ENCODE measurements around the gene CDHR3. TPM values are rescaled to one million over a fixed set of nuclear protein-coding genes. Genes with fewer than 3 reads are reported as not detected.

Gene CDHR3
- total and polyA plus RNA-seq, 10 of the 15 experiments (the other 5 are each of a cell fraction or from before 2014, with no cell fraction given) = 0.06 to 0.11 TPM; not detected in 8

DNA sequence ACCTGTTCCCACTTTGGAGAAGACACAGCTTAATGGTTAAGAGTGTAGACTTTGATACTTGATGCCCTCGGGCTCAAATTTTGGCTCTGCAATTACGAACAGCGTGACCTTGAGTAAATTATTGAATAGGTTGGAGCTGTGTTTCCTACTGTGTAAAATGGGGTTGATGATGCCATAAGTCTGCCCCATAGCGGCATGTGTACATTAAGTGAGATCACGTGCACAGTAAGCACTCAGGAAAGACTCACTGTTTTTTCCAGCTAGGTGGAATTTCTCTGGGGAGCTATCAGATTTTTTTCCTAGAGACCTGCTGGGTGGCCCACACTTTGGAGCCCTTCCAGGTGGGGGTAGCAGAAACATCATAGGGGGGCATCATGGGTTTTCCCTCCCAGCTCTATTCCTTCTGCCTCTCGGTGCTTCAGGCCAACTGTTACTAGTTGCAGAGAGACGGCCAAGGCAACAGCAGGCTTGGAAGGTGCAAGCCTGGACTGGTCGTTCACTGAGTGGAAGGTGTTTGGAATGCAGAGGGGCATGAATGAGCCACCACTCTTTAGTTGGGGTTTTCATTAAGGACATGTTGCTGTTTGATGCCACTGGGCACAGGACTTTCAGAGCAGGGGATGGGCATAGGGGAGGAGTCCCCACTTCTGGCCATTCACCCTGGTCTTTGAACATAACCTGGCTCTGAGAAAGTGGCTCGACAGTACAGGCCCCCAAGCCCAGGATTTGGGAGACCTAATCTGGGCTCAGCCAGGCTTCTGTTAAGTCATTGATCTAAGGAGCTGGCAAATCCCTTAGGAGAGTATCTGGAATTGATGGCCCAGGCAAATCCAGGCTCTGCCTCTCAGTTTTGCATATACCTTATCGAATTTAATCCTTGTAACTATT is 85.0 kb downstream of the CDHR3 start:
- Histone ChIP-seq H3K4me3 (no peak overlapping the region), H3K27me3 (replicated peaks in 1 of 2; ENCODE audit: control insufficient read depth in 2 of 2, insufficient read depth in 2 of 2, low read length in 1 of 2) (peaks cover 1 to 6% of the 10 kb centered on the region in 2 experiments; a peak in 2 of 4 replicates), H3K79me2 (ENCODE audit: control insufficient read depth, insufficient read depth, low read length) (no peaks in the 10 kb centered on the region), H3K9ac (ENCODE audit: control insufficient read depth, insufficient read depth, low read length) (no peak overlapping the region), H3K27ac (ENCODE audit: control insufficient read depth, insufficient read depth) (no peak overlapping the region), H4K20me1 (ENCODE audit: control insufficient read depth, insufficient read depth) (no peaks in the 10 kb centered on the region), H3K4me1 (ENCODE audit: control insufficient read depth, insufficient read depth, low read length) (no peaks in the 10 kb centered on the region), H2AFZ (ENCODE audit: control insufficient read depth, low read depth, low read length) (no peak overlapping the region), H3K9me3 (replicated peaks; ENCODE audit: control insufficient read depth, insufficient read depth, low read length) (no peaks in the 10 kb centered on the region), H3K4me2 (ENCODE audit: control insufficient read depth, insufficient read depth) (no peak overlapping the region), H3K36me3 (ENCODE audit: control insufficient read depth in 2 of 2, insufficient read depth in 2 of 2, low read length in 1 of 2) (no peaks in the 10 kb centered on the region)
- 46% methylated on average over 10 of the region's 10 CpGs for WGBS (ENCODE audit: insufficient coverage, insufficient replicate concordance, low lambda C conversion rate, missing lambda C conversion rate)
- no peak for TF ChIP-seq ETV6 (conservative IDR thresholded peaks at IDR 0.05 in 1 of 2, IDR thresholded peaks at IDR 0.05 in 1 of 2; ENCODE audit: borderline replicate concordance in 1 of 2, low read depth in 1 of 2)
- no peak for TF ChIP-seq NFXL1 (IDR thresholded peaks at IDR 0.05; ENCODE audit: borderline replicate concordance)
- no peak for TF ChIP-seq RCOR1 (conservative IDR thresholded peaks at IDR 0.05; ENCODE audit: low read depth, low read length)
- no peak for TF ChIP-seq FOS (IDR thresholded peaks at IDR 0.05; ENCODE audit: borderline replicate concordance, extremely low read depth, insufficient read length)
- no peak for TF ChIP-seq SREBF2 (IDR thresholded peaks at IDR 0.05; ENCODE audit: low read length)
- TF ChIP-seq EZH2 (IDR thresholded peaks at IDR 0.05; ENCODE audit: borderline replicate concordance, control insufficient read depth, low read depth, low read length) = no peak
- TF ChIP-seq PML (IDR thresholded peaks at IDR 0.05; ENCODE audit: low read length) = no peak
- TF ChIP-seq EP300 (IDR thresholded peaks at IDR 0.05; ENCODE audit: borderline replicate concordance in 1 of 2, control insufficient read depth in 1 of 2, low read depth in 2 of 2, low read length in 2 of 2) = no peak
- no peak for TF ChIP-seq TCF7 (IDR thresholded peaks at IDR 0.05; ENCODE audit: borderline replicate concordance)
- TF ChIP-seq SREBF1 (IDR thresholded peaks at IDR 0.05; ENCODE audit: low read length) = no peak
- TF ChIP-seq FOXM1 (IDR thresholded peaks at IDR 0.05; ENCODE audit: low read depth, low read length) = no peak
- TF ChIP-seq, protein P1, sequence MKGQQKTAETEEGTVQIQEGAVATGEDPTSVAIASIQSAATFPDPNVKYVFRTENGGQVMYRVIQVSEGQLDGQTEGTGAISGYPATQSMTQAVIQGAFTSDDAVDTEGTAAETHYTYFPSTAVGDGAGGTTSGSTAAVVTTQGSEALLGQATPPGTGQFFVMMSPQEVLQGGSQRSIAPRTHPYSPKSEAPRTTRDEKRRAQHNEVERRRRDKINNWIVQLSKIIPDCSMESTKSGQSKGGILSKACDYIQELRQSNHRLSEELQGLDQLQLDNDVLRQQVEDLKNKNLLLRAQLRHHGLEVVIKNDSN (IDR thresholded peaks at IDR 0.05; ENCODE audit: borderline replicate concordance, extremely low read length, insufficient read depth, low read depth, low read length) = no peak
- no peak for TF ChIP-seq IKZF1 (conservative IDR thresholded peaks at IDR 0.05)
- RAD21 ChIA-PET (ENCODE audit: unreplicated experiment) = interaction anchor here (1.4 to 2.8 kb wide), 2 partner anchors 107 to 288 kb away, joined by 7 to 19 read pairs; no protein-coding TSS in a partner anchor
- CTCF ChIA-PET = interaction anchor here (0.6 to 8.4 kb wide), 12 partner anchors 9 to 394 kb away, joined by 3 to 163 read pairs (median 6); no protein-coding TSS in a partner anchor
- SMC1A ChIA-PET (ENCODE audit: uncharacterized antibody, unreplicated experiment) = interaction anchor here (0.7 to 2.5 kb wide), 8 partner anchors 8 to 287 kb away, joined by 3 to 10 read pairs (median 6); no protein-coding TSS in a partner anchor
- in situ Hi-C loops (cut with MboI) = no loop called here
- POLR2A ChIA-PET = no interaction called here
- no TSS peak for BruUV-seq (replicated peaks)
- FAIRE-seq (no peak), ATAC-seq (no peak), DNase-seq (ENCODE audit: low read depth, low spot score) (no peak)
- intact Hi-C loops (cut with micrococcal nuclease; ENCODE audit: unreplicated experiment) = no loop called here

All from GM12878 (cell line).